ENCODE data around the gene SLC9A5. TPM values are rescaled to one million over a fixed set of nuclear protein-coding genes. Genes with fewer than 3 reads are reported as not detected.

The SLC9A5 gene
- total RNA-seq, 1 donor from 2014 or later, result 1.3 TPM

DNA sequence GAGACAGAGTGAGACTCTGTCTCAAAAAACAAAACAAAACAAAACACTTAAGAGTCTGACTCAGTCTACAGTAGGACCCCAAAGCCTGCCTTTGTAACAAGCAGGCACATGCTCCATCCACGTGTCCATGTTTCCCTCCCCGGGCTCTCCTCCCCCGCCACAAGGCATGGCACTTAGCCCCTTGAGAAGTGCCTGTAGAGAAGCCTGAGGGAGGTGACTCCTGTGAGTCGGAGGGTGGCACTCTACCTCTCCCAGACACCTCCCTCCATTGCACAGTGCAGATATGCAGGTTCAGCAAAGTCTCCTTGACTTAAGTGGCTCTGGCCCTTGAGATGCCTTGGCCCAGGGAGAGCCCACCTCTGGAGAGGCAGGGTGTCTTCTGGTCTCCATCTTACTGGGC, 8.3 kb upstream of the SLC9A5 start:
- Histone ChIP-seq H3K9me3 (replicated peaks) (no peaks in the 10 kb centered on the region), H3K27ac (replicated peaks) (peak overlapping the region; percentile 98), H3K36me3 (peaks cover 44% of the 10 kb centered on the region), H3K4me3 (peak overlapping the region; percentile 12), H3K4me1 (peaks cover 58% of the 10 kb centered on the region), H3K27me3 (ENCODE audit: low read depth) (no peaks in the 10 kb centered on the region)
- intact Hi-C loops (cut with micrococcal nuclease), result loop anchor here (5.0 kb wide), 1 partner anchor 997 kb away; the partner anchor contains the start of gene ESRP2
- TF ChIP-seq, protein P1, sequence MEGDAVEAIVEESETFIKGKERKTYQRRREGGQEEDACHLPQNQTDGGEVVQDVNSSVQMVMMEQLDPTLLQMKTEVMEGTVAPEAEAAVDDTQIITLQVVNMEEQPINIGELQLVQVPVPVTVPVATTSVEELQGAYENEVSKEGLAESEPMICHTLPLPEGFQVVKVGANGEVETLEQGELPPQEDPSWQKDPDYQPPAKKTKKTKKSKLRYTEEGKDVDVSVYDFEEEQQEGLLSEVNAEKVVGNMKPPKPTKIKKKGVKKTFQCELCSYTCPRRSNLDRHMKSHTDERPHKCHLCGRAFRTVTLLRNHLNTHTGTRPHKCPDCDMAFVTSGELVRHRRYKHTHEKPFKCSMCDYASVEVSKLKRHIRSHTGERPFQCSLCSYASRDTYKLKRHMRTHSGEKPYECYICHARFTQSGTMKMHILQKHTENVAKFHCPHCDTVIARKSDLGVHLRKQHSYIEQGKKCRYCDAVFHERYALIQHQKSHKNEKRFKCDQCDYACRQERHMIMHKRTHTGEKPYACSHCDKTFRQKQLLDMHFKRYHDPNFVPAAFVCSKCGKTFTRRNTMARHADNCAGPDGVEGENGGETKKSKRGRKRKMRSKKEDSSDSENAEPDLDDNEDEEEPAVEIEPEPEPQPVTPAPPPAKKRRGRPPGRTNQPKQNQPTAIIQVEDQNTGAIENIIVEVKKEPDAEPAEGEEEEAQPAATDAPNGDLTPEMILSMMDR (IDR thresholded peaks at IDR 0.05; ENCODE audit: borderline replicate concordance), result no peak
- no peak for DNase-seq

DNA sequence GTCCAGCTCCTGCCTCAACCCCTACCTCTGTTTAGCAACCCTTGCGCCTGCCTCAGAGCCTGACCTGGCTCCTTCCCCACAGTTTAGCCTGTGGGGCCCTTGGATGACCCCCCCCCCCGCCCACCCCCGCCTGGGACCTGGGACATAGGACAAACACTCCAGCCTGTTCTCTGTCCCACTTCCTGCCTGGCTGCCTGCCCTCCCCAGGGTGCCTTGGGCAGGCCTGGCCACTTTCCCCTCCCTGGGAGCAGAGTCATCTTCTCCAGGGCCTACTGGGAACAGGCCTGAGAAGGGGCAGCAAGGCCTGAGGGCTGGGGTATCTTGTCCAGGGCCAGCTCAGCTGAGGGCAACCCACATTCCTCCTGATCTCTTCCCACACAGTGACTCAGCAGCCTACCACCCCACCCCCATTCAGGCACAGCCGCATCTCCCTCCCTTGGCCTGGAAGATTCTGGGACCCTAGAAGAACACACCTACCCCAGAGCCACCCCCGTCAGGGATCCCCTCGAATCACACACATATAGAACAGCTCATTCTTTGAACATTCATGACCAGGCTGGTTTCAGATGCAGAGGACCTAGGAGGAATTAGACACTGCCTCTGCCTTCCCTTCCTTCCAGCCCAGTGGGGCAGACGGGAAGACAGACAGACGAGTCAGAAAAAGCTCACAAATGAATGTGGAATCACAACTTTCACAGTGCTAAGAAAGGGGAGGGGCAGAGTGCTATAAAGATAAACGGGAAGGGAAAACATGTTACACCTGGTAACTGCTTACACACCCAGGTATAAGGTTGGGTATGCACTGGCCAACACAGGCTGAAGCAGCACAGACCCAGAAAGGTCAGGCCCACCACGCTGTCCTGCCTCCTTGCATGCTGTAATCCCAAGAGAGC, 7.5 kb upstream of the SLC9A5 start:
- H3K4me1 ChIP-seq, result peaks cover 66% of the 10 kb centered on the region
- intact Hi-C loops (cut with micrococcal nuclease), result loop anchor here (5.0 kb wide), 1 partner anchor 996 kb away; the partner anchor contains the start of gene ESRP2
- H3K9me3 ChIP-seq (replicated peaks), result no peaks in the 10 kb centered on the region
- no peaks in the 10 kb centered on the region for H3K27me3 ChIP-seq (ENCODE audit: low read depth)
- peak; percentile 81 for DNase-seq
- peak overlapping the region; percentile 12 for H3K4me3 ChIP-seq
- H3K36me3 ChIP-seq, result peaks cover 36% of the 10 kb centered on the region
- peak overlapping the region; percentile 98 for H3K27ac ChIP-seq (replicated peaks)
- TF ChIP-seq, protein P1 (IDR thresholded peaks at IDR 0.05; ENCODE audit: borderline replicate concordance), result no peak

DNA sequence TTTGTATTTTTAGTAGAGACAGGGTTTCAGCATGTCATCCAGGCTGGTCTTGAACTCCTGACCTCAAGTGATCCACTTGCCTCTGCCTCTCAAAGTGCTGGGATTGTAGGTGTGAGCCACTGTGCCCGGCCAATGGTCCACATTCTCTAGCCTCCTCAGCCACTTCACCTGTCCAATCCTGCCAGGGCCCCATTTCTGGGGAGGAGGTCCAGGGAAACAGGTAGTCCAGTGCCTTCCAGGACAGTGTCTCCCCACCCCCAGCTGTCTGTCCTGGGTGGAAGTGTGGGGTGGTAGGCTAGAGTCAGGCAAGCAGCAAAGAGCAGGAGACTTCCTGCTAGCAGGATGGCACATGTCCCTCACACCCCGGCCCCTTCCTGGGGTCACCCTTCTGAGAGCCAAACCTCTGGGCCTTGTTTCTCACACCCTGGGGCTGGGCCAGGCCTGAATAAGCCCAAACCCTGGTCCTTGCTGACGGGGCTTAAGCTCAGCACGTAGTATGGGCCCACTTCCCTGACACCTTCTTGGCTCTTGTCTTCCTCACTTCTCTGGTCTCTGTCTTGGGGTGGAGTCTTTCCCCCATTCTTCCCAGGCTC, 6.5 kb upstream of the SLC9A5 start:
- DNase-seq, result no peak
- intact Hi-C loops (cut with micrococcal nuclease), result loop anchor here (5.0 kb wide), 1 partner anchor 995 kb away; the partner anchor contains the start of gene ESRP2
- H3K4me1 ChIP-seq, result peaks cover 75% of the 10 kb centered on the region
- H3K9me3 ChIP-seq (replicated peaks), result no peaks in the 10 kb centered on the region
- peaks cover 27% of the 10 kb centered on the region for H3K36me3 ChIP-seq
- no peak overlapping the region for H3K4me3 ChIP-seq
- TF ChIP-seq, protein P1 (IDR thresholded peaks at IDR 0.05; ENCODE audit: borderline replicate concordance), result no peak
- no peaks in the 10 kb centered on the region for H3K27me3 ChIP-seq (ENCODE audit: low read depth)
- peak overlapping the region; percentile 98 for H3K27ac ChIP-seq (replicated peaks)

DNA sequence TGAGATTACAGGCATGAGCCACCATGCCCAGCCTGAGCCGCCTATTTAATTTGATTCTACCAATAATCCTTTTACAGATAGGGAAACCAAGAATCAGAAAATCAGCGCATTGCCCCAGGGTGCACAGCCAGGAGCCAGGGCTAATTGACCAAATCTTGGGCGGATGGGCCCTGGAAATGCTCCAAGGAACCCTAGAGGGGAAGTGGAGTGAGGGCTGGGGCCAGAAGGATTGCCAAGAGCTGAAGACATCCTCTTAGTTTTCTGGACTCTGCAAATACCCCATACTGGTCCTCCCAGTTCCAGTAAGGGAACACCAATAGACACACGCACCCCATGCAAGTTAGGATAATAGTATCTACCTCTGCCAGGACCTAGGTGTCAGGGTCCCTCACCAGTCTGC, 5.3 kb upstream of the SLC9A5 start:
- H3K4me3 ChIP-seq, result no peak overlapping the region

More for the DNA sequence above, 5.3 kb upstream of the SLC9A5 start:
- TF ChIP-seq, protein P1 (IDR thresholded peaks at IDR 0.05; ENCODE audit: borderline replicate concordance), result no peak
- Histone ChIP-seq H3K27ac (replicated peaks) (peak overlapping the region; percentile 98), H3K9me3 (replicated peaks) (no peaks in the 10 kb centered on the region), H3K4me1 (peaks cover 86% of the 10 kb centered on the region), H3K27me3 (ENCODE audit: low read depth) (peaks cover under 1% of the 10 kb centered on the region), H3K36me3 (peaks cover 15% of the 10 kb centered on the region)
- no peak for DNase-seq
- intact Hi-C loops (cut with micrococcal nuclease), result loop anchor here (5.0 kb wide), 1 partner anchor 994 kb away; the partner anchor contains the start of gene ESRP2

Data from left ventricle myocardium inferior (tissue), 1 donor.